Urothelium cell line (cell line): ENCODE data around the gene PPP1R3F.

Experiments
- DNase-seq: peaks from one replicate; pipeline ENCODE4 v3.0.0; 2011; ENCODE audit warnings: low spot score, mixed read lengths
- FAIRE-seq: peaks from 2 replicates; lab custom pipeline; 2011; peaks lifted over from hg19 to GRCh38; lab: Jason Lieb, UNC

The PPP1R3F gene, protein sequence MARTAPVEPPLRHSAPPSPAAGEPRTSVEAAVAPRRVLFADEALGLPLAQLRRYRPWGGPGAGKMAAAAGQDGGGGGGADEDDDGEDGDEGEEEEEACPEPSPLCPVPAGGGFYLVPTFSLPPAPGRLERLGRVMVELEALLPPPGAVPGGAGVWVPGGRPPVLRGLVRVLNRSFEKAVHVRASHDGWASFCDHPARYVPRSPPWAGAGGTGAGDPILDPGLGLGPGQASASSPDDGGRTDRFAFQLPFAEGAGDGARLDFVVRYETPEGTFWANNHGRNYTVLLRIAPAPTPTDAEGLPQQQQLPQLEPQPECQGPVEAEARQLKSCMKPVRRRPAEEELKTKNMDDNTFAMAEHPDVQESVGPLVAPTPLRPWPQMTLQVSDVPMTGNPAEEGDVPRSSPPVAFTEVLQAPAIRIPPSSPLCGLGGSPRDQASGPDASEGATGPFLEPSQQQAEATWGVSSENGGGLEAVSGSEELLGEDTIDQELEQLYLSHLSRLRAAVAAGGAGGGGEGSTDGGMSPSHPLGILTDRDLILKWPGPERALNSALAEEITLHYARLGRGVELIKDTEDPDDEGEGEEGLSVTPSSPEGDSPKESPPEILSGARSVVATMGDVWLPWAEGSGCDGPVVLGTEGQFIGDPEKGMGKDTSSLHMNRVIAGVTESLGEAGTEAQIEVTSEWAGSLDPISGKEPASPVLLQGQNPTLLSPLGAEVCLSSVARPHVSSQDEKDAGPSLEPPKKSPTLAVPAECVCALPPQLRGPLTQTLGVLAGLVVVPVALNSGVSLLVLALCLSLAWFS

DNA sequence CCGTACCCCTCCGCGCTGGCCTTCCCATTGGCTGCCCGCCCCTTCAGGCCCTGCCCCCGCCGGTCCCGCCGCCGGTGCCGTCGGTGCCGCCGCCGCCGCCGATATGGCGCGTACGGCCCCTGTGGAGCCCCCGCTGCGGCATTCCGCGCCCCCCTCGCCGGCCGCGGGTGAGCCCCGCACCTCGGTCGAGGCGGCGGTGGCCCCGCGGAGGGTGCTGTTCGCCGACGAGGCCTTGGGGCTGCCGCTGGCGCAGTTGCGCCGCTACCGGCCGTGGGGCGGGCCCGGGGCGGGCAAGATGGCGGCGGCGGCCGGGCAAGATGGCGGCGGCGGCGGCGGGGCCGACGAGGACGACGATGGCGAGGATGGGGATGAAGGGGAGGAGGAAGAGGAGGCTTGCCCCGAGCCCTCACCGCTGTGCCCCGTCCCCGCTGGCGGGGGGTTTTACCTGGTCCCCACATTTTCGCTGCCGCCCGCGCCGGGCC, at the start of gene PPP1R3F:
PPP1R3F (plus strand) TSS at position 27 of the 482 bp plus-strand sequence; CDS start at position 104, 77 bp downstream.
- no peak for DNase-seq
- FAIRE-seq, result no peak

DNA sequence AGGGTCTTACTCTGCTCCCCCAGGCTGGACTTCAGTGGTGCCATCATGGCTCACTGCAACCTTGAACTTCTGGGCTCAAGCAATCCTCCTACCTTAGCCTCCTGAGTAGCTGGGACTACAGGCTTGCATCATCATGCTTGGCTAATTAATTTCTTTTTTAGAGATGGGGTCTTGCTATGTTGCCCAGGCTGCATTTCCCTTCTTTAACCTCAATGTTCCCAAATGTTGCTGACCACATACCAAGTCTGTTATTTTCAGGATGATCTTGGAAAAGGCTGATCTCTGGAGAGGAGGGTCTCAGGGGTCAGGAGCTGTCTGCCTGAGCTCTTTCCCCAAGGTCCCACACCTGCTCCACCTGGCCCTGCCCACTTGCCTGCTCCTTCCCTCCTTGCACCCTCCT, 49.5 kb upstream of the PPP1R3F start:
- no peak for FAIRE-seq

DNA sequence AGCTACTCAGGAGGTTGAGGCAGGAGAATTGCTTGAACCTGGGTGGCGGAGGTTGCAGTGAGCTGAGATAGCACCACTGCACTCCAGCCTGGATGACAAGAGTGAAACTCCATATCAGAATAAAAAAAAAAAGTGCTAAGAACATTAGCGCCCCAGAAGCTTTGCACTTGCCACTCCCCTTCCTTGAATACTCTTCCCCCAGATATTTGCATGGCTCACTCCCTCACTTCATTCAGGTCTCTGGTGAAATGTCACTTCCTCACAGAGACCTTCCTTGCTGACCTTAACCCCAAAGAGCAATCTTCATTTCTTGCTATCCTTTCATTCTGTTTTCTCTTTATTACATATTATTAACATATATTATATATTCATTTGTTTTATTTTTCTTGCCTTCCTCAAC, 47.7 kb upstream of the PPP1R3F start:
- no peak for FAIRE-seq

More for the DNA sequence above, 49.5 kb upstream of the PPP1R3F start:
- DNase-seq, result no peak

DNA sequence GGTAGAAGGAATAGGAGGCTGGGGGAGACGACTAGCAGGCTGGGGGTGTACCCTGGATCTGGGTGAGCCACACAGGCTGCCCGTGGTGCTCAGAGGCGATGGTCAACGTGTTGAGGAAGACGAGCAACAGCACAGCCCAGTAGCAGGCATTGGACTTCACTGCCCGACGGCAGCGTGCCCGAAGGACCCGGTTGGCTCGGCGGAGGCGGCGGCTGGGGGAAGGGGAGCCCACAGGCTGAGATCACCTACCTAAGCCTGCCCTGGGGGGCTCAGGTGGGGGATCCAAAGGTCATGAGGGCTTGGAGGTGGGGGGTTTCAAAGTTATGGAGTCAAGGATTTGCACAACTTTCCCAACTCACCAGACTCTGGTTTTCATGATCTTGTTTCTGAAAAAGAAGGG, 43.7 kb upstream of the PPP1R3F start:
- DNase-seq, result no peak
- no peak for FAIRE-seq

More for the DNA sequence above, 47.7 kb upstream of the PPP1R3F start:
- DNase-seq, result no peak

DNA sequence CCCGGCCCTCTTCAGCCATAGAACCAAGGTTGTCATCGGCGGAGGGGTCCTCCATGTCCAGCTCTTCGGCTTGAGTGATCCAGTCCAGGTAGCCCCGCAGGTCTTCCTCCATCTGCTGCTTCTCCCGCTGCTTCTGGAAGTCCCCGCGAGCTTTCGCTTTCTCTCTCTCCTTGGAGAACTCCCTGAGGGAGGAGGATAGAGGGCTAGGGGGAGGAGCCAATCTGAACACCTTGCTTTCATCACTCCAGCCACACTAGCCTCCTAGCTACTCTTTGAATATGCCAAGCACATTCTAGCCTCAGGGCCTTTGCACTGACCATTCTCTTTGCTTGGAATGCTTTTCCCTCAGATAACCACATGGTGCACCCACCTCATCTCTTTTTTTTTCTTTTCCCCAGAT, 42.6 kb upstream of the PPP1R3F start:
- DNase-seq, result no peak
- FAIRE-seq, result no peak

DNA sequence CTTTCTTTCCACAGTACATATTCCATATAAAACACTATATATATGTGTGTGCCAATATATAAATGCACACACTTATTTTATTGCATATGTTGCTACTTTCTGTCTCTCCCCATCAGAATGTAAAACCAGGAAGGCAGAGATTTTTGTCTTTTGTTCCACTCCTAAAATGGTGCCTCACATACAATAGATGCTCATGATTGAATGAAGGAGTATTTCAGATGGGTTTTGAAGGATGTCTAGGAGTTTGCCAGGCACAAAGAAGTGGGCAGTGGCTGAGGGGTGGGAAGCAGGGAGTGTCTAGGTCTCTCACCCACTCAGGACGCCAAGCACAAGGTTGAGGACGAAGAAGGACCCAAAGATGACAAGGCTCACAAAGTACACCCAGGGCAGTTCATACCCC, 41.9 kb upstream of the PPP1R3F start:
- no peak for FAIRE-seq
- DNase-seq, result no peak

DNA sequence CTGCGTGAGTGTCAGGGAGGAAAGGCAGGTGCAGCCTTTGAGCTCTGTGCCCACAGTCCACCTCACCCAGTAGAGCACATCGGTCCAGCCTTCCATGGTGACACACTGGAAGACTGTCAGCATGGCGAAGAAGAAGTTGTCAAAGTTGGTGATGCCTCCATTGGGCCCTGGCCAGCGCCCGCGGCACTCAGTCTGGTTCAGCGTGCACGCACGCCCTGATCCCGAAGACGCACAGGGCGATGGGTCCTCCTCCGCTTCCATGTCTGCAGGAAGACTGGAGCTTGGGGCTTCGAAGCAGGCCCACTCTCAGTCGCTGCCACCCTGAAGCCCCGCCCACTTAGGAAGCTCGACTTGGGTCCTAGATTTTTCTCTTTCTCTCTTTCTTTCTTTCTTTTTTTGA, 41.4 kb upstream of the PPP1R3F start:
- DNase-seq, result no peak

DNA sequence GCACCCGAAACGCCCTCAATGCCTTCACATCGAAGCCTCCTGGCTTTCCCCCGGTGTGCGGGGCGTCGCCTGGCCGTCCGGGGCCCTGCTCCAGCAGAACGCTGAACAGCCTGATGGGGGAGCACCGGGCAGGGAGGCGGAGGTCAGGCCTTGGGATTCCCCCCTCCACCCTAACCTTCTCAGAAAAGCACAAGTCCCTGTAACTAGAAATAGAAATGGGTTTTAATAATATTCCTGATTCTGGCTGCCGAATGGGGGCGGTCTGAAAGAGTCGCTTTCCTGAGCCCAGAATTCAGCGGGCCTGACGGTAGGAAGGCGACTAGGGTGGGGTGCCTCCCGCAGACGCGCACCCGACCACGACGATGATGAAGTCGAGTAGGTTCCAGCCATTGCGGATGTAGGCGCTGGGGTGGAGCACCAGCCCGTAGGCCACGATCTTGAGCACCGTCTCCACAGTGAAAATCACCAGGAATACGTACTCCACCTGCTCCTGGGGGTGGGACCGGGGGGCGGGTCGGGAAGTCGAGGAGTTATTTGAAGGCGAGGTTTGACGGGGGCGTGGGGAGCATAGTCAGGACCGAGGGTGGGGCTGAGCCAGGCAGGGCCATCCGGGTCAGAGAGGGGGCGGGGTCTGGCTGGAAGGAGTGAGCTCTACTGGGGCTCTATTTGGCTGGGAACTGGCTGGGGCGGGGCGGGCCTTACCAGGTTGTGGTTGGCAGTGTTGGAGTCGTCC, 38.9 kb upstream of the PPP1R3F start:
- DNase-seq (no peak), FAIRE-seq (no peak)

More for the DNA sequence above, 41.4 kb upstream of the PPP1R3F start:
- FAIRE-seq, result no peak

DNA sequence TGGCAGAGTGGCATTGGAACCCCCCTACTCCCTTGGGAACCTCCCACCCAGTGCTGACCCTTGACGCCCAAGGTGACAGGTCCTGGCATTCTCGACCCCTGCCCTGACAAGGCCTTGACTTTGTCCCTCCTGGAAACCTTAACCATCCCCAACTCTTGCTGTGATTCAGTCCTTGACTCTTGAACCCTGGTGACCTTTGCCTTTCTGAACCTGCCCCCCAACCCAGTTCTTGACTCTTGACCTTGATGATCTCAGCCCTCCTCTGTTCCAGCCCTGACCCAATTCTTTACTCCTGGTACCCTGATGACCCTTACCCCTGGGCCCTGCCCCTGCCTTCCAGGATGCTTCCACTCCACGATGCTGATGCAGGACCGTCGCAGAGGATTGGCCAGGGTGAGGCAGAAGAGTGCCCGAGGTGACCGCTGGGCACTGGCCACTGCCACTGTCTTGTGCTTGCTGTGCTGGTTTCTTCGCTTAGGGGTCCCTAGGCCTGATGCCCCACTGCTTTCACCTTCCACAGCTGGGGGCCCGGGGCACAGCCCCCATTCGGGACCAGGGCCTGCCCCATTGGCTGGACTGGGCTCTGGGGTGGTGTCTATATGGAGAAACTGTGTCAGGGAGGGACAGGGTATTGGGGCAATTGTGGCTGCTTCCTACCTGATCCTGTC, 38.1 kb upstream of the PPP1R3F start:
- DNase-seq (no peak), FAIRE-seq (no peak)

DNA sequence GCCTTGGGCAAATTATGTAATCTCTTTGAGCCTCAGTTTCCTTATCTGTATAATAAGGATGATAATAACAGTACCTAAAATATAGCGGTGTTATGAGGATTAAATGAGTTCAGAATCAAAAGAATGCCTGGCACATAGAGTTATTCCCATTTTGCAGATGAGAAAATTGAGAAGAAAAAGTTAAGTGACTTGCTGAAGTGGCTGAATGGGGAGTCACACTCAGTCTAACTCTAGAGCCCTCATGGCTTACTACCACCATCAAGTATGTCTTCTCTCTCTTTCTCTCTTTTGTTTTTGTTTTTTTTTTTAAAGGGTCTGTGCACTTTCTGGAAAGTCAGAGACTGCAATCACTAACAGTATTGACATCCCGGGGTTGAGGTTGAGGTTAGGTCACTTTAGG, 37.1 kb upstream of the PPP1R3F start:
- DNase-seq (no peak), FAIRE-seq (no peak)

DNA sequence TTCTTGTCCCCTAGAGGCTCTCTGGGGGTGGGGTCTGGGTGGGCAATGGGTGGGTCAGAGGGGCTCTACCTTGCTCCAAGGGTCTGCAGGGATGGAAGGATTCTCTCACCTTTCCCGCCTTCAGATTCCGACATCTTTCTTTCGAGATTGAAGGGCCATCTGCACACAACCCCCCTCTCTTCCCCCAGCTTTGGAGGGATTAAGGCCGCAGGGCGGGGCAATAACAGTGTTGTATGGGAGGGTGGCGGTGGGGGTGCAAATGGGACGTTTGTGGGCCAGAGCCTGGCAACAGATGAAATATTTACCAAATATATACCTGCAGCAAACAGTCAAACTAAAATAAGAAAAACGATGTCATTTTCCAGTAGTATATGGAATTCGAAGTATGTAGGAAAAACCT, 36.4 kb upstream of the PPP1R3F start, which contains the start of gene CACNA1F:
CACNA1F (minus strand) TSS at position 165 of the 400 bp plus-strand sequence; CDS start at position 134, 31 bp downstream.
- FAIRE-seq (no peak), DNase-seq (no peak)

DNA sequence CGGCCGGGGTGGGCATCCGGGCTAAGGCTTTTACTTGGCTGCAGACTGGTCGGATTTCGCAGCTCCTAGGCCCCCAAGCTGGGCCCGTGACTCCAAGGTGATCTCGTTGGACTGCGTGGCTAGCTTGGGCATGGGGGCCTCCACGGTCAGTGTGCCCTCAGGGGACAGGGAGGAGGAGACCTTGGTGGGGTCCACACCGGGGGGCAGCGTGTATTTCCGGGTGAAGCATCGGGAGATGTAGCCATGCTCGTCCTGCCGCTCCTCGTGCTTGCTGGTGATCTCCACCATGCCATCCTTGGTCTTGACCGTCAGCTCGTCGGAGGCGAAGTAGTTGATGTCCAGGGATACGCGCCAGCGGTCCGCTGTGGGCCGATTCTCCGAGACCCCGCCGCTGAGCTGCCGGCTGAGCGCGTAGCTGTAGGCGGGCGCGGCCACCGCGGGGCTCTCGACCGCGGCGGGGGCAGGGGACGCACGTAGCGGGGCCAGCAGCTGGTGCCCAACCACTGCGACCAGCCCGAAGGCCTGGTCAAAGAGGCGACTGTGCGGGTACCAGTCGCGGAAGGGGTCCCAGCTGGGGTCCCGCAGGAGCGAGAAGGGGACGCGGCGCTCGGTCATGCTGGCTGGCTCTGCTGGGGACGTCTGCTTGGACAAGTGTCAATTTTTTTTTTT, 35.6 kb upstream of the PPP1R3F start:
- DNase-seq (no peak), FAIRE-seq (no peak)

DNA sequence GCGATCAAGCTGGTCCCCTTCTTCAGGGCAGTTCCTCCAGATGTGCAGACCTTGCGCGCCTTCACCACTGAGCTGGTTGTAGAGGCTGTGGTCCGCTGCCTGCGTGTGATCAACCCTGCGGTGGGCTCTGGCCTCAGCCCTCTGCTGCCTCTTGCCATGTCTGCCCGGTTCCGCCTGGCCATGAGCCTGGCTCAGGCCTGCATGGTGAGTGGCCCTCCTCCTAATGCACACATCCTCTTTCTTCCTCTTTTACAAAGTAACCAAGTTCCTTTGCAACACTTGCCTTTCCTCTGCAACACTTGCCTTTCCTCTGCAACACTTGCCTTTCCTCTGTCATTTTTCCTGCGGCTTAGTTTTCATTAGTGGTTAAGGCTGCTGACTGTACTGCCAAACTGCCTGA, 32.5 kb upstream of the PPP1R3F start:
- DNase-seq (no peak), FAIRE-seq (no peak)

DNA sequence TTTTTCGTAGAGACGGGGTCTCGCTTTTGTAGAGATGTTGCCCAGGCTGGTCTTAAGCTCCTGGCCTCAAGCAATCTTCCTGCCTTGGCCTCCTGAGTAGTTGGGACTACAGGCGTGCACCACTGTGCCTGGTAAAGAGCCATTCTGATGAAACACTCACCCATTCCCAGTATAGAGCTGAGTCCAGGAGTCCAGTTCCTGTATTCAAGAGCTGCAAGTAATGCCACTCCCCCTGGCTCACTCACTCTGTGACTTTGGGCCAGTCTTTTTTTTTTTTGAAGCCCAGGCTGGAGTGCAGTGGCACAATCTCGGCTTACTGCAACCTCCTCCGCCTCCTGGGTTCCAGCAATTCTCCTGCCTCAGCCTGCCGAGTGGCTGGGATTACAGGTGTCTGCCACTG, 30.9 kb upstream of the PPP1R3F start:
- no peak for DNase-seq
- no peak for FAIRE-seq

DNA sequence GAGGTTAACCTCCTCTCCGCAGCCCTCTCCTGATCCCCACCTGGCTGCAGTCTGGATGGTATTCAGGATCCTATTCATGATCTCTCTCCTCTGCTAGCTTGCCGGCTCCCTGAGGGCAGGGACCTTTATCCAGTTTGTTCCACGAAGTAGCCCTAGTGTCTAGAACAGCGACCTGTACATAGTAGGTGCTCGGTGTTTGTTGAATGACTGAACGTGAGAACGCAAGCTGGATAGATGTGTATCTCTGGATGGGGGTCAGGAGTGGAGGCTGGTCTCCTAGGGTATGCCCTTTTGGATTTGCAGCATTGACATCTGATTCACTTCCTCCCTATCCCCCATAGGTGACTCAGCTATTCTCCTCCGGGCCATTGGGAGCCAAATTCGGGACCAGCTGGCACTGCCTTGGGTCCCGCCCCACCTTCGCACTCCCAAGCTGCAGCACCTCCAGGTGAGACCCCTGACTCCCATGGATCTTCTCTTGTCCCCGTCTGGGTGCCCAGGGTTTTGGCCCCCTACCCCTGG, 27.0 kb upstream of the PPP1R3F start:
- no peak for FAIRE-seq
- DNase-seq, result no peak

DNA sequence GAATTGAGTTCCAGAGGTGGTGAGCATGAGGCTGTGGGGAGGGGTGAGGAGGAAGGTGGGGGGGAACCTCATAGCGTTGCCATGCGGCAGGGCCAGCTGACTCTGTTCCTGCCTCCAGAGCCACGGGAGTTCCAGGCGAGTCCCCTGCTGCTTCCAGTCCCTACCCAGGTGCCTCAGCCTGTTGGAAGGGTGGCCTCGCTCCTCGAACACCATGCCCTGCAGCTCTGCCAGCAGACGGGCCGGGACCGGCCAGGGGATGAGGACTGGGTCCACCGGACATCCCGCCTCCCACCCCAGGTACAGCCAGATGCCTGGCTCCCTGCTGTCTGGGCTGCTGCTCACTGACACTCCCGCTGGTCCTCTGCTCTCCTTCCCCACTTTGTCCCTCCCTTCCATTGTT, 26.4 kb upstream of the PPP1R3F start:
- DNase-seq (no peak), FAIRE-seq (no peak)

DNA sequence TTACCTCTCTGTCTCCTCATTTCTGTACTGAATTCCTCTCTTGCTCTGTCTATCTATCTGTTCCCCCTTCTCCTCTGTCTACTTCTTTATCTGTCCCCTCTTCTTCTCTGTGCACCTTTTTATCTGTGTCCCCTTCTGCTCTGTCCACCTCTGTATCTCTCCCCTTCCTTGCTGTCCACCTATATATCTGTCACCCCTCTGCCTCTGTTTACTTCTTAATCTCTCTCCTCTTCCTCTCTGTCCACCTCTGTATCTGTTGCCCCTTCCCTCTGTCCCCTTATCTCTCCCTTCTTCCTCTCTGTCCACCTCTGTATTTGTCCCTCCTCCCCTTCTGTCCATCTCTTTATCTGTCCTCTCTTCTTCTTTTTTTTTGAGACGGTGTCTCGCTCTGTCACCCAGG, 25.4 kb upstream of the PPP1R3F start:
- no peak for FAIRE-seq

DNA sequence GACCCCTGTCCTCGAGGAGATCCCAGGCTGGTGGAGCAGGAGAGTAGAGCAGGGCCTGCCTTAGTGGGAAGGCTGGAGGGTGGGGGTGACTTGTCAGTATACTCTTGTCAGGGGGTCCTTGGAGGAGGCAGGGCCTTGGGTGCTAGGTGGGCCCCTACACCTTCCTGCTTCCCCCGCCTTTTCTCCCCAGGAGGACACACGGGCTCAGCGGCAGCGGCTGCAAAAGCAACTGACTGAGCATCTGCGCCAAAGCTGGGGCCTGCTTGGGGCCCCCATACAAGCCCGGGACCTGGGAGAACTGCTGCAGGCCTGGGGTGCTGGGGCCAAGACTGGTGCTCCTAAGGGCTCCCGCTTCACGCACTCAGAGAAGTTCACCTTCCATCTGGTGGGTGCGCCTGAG, 23.1 kb upstream of the PPP1R3F start:
- FAIRE-seq (no peak), DNase-seq (no peak)

More for the DNA sequence above, 25.4 kb upstream of the PPP1R3F start:
- no peak for DNase-seq

DNA sequence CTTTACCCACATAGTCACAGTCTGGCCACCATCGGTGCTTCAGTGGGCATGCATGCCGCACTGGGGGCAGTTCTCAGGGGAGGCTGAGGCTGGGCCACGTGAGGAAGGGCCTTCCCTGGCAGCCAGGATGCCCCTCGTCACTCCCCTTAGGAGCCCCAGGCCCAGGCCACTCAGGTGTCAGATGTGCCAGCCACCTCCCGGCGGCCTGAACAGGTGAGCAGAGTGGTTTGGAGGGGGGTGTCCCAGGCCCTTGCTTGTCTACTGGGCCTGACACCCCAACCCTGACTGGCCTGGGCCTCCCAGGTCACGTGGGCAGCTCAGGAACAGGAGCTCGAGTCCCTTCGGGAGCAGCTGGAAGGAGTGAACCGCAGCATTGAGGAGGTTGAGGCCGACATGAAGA, 22.2 kb upstream of the PPP1R3F start:
- no peak for FAIRE-seq

More for the DNA sequence above, 22.2 kb upstream of the PPP1R3F start:
- DNase-seq, result no peak
